Measurements from ENCODE around the gene DTX3.
"Not testable (repeated sequence)": the region's sequence is repeated elsewhere in the genome, so short reads cannot be mapped to it uniquely, and the experiment has no call there.

Gene DTX3, protein sequence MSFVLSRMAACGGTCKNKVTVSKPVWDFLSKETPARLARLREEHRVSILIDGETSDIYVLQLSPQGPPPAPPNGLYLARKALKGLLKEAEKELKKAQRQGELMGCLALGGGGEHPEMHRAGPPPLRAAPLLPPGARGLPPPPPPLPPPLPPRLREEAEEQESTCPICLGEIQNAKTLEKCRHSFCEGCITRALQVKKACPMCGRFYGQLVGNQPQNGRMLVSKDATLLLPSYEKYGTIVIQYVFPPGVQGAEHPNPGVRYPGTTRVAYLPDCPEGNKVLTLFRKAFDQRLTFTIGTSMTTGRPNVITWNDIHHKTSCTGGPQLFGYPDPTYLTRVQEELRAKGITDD

DNA sequence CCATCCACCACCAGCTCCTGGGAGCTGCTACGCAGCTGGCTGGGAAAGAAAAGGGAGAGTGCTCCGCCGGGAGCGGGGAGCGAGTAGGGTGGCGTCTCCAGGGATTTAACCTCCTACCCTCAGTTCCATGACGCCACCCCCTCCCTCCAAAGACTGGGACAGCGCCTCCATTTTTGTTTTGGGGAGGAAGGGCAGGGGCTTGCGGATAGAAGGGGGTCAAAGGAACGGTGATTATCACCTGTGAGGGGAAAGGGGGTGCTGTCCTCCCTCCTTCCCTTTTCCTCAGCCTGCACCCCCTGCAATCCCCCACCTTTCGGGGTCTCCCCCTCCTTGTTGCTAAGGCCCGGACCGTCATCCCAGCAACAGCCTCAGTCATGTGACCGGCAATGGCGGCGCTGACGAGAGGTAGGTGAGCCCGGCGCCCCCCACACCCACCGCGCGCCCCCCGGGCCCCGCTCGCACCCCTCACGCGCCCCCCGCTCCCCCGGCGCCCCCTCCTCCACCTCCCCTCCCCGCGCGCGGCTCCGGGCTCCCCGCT is at the start of gene DTX3:
Gene DTX3 (plus strand): TSS at position 371 of the 538 bp plus-strand sequence. CDS start 1,694 bp downstream, outside the sequence.
- H3K27ac ChIP-seq (ENCODE audit: low read length) = peak within 1 kb of the TSS; percentile 91
- peak within 1 kb of the TSS; percentile 77 for H3K9ac ChIP-seq (ENCODE audit: low read length)
- peaks cover 18% of the 10 kb centered on the region for H3K36me3 ChIP-seq (ENCODE audit: control insufficient read depth, low read depth, low read length)

DNA sequence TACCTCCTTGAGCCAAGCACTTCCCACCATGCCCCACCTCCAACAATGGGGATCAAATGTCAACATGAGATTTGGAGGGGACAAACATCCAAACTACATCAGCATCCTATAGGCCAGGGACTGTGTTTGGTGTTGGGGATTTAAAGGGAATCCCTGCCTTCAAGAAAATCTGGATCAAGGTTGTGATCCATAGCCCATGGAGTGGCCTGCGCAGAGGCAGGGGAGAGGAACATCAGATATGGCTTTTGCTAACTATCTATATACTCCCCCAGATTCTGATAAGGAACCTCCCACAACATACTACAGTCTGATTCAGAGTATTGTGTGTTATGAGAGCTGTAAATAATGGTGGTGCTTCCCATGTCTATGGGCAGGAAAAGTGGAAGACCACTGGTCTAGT is 49.7 kb upstream of the DTX3 start:
- no peaks in the 10 kb centered on the region for H3K27me3 ChIP-seq (ENCODE audit: control insufficient read depth, insufficient read depth, low read length)
- no peaks in the 10 kb centered on the region for H3K9me3 ChIP-seq (ENCODE audit: control insufficient read depth, low read depth, low read length)
- no peak overlapping the region for H3K4me3 ChIP-seq (ENCODE audit: low read length)
- no peaks in the 10 kb centered on the region for H3K36me3 ChIP-seq (ENCODE audit: control insufficient read depth, low read depth, low read length)
- peaks cover 21% of the 10 kb centered on the region for H3K4me1 ChIP-seq (ENCODE audit: control insufficient read depth, low read depth, low read length)
- H3K27ac ChIP-seq (ENCODE audit: low read length) = no peak overlapping the region
- no peak overlapping the region for H3K9ac ChIP-seq (ENCODE audit: low read length)

More for the DNA sequence above, at the start of gene DTX3:
- Histone ChIP-seq H3K4me3 (ENCODE audit: low read length) (peak within 1 kb of the TSS; percentile 89), H3K4me1 (ENCODE audit: control insufficient read depth, low read depth, low read length) (peaks cover 26% of the 10 kb centered on the region), H3K9me3 (ENCODE audit: control insufficient read depth, low read depth, low read length) (no peaks in the 10 kb centered on the region), H3K27me3 (ENCODE audit: control insufficient read depth, insufficient read depth, low read length) (no peaks in the 10 kb centered on the region)

DNA sequence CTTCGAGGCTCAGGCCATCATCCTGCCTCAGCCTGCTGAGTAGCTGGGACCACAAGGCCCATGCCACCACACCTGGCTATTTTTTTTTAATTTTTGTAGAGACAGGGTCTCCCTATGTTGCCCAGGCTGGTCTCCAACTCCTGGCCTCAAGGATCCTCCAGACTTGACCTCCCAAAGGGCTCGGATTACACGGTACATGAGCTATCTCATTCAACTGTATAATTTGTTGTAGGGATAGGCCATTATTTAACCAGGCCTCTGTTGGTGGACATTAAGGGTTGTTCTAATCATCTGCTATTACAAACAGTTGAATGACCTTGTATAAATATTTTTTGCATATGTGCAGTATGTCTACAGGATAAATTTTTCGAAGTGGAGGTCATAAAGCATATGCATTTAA is 45.8 kb upstream of the DTX3 start:
- no peaks in the 10 kb centered on the region for H3K9me3 ChIP-seq (ENCODE audit: control insufficient read depth, low read depth, low read length)
- H3K36me3 ChIP-seq (ENCODE audit: control insufficient read depth, low read depth, low read length) = peaks cover 5% of the 10 kb centered on the region
- no peaks in the 10 kb centered on the region for H3K27me3 ChIP-seq (ENCODE audit: control insufficient read depth, insufficient read depth, low read length)
- H3K4me3 ChIP-seq (ENCODE audit: low read length) = no peak overlapping the region
- no peak overlapping the region for H3K9ac ChIP-seq (ENCODE audit: low read length)
- H3K4me1 ChIP-seq (ENCODE audit: control insufficient read depth, low read depth, low read length) = no peaks in the 10 kb centered on the region
- H3K27ac ChIP-seq (ENCODE audit: low read length) = no peak overlapping the region

DNA sequence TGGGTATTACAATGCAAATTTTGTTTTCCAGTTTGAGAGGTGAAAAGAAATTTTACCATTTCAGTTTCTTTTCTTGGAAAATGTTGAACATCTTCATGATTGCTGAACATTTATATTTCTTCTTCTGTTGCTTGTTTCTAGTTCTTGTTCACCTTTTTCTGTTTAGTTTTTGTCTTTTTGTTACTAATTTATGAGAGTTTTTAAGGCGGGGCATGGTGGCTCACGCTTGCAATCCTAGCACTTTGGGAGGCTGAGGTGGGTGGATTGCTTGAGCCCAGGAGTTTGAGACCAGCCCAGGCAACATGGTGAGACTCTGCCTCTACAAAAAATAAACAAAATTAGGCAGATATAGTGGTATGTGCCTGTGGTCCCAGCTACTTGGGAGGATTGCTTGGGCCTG is 44.1 kb upstream of the DTX3 start:
- Histone ChIP-seq H3K9ac (ENCODE audit: low read length) (no peak overlapping the region), H3K9me3 (ENCODE audit: control insufficient read depth, low read depth, low read length) (no peaks in the 10 kb centered on the region), H3K4me3 (ENCODE audit: low read length) (no peak overlapping the region)

DNA sequence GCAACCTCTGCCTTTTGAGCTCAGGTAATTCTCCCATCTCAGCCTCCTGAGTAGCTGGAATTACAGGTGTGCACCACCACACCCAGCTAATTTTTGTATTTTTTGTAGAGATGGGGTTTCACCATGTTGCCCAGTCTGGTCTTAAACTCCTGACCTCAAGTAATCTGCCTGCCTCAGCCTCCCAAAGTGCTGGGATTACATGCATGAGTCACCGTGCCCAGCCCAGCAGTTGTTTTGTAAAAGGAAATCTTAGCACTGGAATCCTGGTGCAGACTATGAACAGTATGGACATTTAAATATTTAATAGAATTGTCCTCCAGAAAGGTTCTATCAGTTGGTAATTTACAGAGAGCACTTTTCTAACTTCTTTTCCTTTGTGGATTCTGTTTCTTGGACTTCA is 43.5 kb upstream of the DTX3 start:
- H3K36me3 ChIP-seq (ENCODE audit: control insufficient read depth, low read depth, low read length) = peaks cover 15% of the 10 kb centered on the region
- not testable (repeated sequence) for H3K9me3 ChIP-seq (ENCODE audit: control insufficient read depth, low read depth, low read length); H3K27me3 ChIP-seq (ENCODE audit: control insufficient read depth, insufficient read depth, low read length); H3K4me3 ChIP-seq (ENCODE audit: low read length); H3K27ac ChIP-seq (ENCODE audit: low read length); H3K9ac ChIP-seq (ENCODE audit: low read length); H3K4me1 ChIP-seq (ENCODE audit: control insufficient read depth, low read depth, low read length)

More for the DNA sequence above, 44.1 kb upstream of the DTX3 start:
- Histone ChIP-seq H3K27ac (ENCODE audit: low read length) (no peak overlapping the region), H3K27me3 (ENCODE audit: control insufficient read depth, insufficient read depth, low read length) (no peaks in the 10 kb centered on the region), H3K36me3 (ENCODE audit: control insufficient read depth, low read depth, low read length) (peaks cover 15% of the 10 kb centered on the region), H3K4me1 (ENCODE audit: control insufficient read depth, low read depth, low read length) (no peaks in the 10 kb centered on the region)

DNA sequence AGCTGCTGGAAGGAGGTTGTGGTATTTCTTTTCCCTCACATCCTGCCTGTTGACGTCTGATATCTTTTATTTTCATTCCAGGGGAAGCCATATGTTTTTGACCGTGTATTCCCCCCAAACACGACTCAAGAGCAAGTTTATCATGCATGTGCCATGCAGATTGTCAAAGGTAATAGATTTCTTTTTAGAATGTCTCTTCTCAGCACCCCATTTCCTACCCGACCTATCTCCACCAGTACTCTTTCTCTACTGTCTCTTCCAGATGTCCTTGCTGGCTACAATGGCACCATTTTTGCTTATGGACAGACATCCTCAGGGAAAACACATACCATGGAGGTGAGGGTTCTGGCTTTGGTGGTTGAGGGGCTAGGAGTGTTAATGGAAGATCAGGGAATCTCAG is 41.3 kb upstream of the DTX3 start:
- Histone ChIP-seq H3K36me3 (ENCODE audit: control insufficient read depth, low read depth, low read length) (peaks cover 19% of the 10 kb centered on the region), H3K9ac (ENCODE audit: low read length) (no peak overlapping the region), H3K4me1 (ENCODE audit: control insufficient read depth, low read depth, low read length) (no peaks in the 10 kb centered on the region), H3K9me3 (ENCODE audit: control insufficient read depth, low read depth, low read length) (no peaks in the 10 kb centered on the region), H3K4me3 (ENCODE audit: low read length) (no peak overlapping the region), H3K27me3 (ENCODE audit: control insufficient read depth, insufficient read depth, low read length) (no peaks in the 10 kb centered on the region), H3K27ac (ENCODE audit: low read length) (no peak overlapping the region)

DNA sequence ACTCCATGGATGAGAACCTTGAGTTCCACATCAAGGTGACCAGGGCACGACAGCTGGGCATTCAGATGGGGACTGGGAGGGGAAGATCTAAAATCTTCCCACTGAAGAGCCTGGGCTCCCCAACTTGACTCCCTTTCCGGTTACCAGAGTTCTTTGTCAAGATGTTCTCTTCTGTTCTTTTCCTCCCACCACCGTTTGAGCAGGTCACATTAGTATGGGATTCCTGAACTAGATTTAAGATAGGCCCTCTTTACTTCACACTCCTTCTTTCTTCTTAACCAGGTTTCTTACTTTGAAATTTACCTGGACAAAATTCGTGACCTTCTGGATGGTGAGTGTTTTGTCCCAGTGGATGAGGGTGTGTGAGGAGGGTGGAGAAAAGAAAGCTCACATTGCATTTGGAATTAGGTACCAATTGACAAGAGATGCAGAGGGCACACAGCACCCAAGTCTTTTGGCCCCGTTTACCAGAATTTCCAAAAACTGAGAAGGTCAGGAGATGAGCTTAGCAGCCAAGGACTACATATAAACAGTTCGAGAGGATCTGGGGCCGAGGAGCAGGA is 40.4 kb upstream of the DTX3 start:
- H3K36me3 ChIP-seq (ENCODE audit: control insufficient read depth, low read depth, low read length) = peaks cover 27% of the 10 kb centered on the region
- no peaks in the 10 kb centered on the region for H3K9me3 ChIP-seq (ENCODE audit: control insufficient read depth, low read depth, low read length)
- no peak overlapping the region for H3K4me3 ChIP-seq (ENCODE audit: low read length)
- H3K4me1 ChIP-seq (ENCODE audit: control insufficient read depth, low read depth, low read length) = no peaks in the 10 kb centered on the region
- H3K27ac ChIP-seq (ENCODE audit: low read length) = no peak overlapping the region
- H3K27me3 ChIP-seq (ENCODE audit: control insufficient read depth, insufficient read depth, low read length) = no peaks in the 10 kb centered on the region
- H3K9ac ChIP-seq (ENCODE audit: low read length) = no peak overlapping the region

DNA sequence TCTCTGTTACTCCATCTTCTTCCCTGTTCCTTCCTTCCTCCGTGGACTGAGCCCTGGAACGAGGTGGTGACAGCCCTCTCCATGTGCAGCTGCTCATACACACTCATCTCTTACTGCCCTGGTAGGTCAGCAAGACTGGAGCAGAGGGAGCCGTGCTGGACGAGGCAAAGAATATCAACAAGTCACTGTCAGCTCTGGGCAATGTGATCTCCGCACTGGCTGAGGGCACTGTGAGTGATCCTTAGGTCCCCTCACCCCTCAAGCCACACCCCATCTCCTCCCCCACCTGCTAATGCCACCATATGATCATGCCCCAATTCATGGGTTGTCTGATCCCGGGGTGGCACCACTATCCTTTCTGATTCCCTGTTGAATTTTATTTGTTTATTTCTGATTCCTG is 35.8 kb upstream of the DTX3 start:
- Histone ChIP-seq H3K27ac (ENCODE audit: low read length) (no peak overlapping the region), H3K4me1 (ENCODE audit: control insufficient read depth, low read depth, low read length) (no peaks in the 10 kb centered on the region), H3K27me3 (ENCODE audit: control insufficient read depth, insufficient read depth, low read length) (no peaks in the 10 kb centered on the region), H3K9me3 (ENCODE audit: control insufficient read depth, low read depth, low read length) (no peaks in the 10 kb centered on the region), H3K36me3 (ENCODE audit: control insufficient read depth, low read depth, low read length) (peaks cover 44% of the 10 kb centered on the region), H3K9ac (ENCODE audit: low read length) (no peak overlapping the region), H3K4me3 (ENCODE audit: low read length) (no peak overlapping the region)

DNA sequence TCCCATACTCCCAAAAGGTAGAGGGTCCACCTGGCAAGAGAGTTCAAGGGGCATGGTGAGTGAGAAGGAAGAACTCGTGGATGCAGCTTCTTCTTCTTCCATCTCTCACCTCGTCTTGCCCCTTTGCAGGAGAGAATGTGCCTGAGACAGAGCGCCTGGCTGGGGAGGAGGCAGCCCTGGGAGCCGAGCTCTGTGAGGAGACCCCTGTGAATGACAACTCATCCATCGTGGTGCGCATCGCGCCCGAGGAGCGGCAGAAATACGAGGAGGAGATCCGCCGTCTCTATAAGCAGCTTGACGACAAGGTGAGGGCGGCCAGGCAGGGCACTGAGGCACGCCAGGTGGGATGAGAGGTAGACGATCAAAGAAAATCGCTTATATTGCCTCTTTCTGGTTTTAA is 34.8 kb upstream of the DTX3 start:
- Histone ChIP-seq H3K27ac (ENCODE audit: low read length) (no peak overlapping the region), H3K27me3 (ENCODE audit: control insufficient read depth, insufficient read depth, low read length) (no peaks in the 10 kb centered on the region), H3K9ac (ENCODE audit: low read length) (no peak overlapping the region), H3K9me3 (ENCODE audit: control insufficient read depth, low read depth, low read length) (no peaks in the 10 kb centered on the region), H3K4me3 (ENCODE audit: low read length) (no peak overlapping the region), H3K36me3 (ENCODE audit: control insufficient read depth, low read depth, low read length) (peaks cover 35% of the 10 kb centered on the region), H3K4me1 (ENCODE audit: control insufficient read depth, low read depth, low read length) (no peaks in the 10 kb centered on the region)

DNA sequence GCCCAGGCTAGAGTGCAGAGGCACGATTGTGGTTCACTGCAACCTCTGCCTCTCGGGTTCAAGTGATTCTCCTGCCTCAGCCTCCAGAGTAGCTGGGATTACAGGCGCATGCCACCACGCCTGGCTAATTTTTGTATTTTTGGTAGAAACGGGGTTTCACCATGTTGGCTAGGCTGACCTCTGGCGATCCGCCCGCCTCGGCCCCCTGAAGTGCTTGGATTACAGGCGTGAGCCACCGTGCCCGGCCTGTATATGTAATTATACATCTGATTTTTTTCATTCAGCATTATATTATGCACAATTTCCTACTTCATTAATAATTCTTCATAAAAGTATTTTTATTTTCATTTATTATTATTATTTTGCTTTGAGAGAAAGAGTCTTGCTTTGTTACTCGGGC is 34.2 kb upstream of the DTX3 start:
- not testable (repeated sequence) for H3K27me3 ChIP-seq (ENCODE audit: control insufficient read depth, insufficient read depth, low read length); H3K9me3 ChIP-seq (ENCODE audit: control insufficient read depth, low read depth, low read length); H3K9ac ChIP-seq (ENCODE audit: low read length); H3K27ac ChIP-seq (ENCODE audit: low read length); H3K4me1 ChIP-seq (ENCODE audit: control insufficient read depth, low read depth, low read length); H3K4me3 ChIP-seq (ENCODE audit: low read length)
- H3K36me3 ChIP-seq (ENCODE audit: control insufficient read depth, low read depth, low read length) = peaks cover 40% of the 10 kb centered on the region

DNA sequence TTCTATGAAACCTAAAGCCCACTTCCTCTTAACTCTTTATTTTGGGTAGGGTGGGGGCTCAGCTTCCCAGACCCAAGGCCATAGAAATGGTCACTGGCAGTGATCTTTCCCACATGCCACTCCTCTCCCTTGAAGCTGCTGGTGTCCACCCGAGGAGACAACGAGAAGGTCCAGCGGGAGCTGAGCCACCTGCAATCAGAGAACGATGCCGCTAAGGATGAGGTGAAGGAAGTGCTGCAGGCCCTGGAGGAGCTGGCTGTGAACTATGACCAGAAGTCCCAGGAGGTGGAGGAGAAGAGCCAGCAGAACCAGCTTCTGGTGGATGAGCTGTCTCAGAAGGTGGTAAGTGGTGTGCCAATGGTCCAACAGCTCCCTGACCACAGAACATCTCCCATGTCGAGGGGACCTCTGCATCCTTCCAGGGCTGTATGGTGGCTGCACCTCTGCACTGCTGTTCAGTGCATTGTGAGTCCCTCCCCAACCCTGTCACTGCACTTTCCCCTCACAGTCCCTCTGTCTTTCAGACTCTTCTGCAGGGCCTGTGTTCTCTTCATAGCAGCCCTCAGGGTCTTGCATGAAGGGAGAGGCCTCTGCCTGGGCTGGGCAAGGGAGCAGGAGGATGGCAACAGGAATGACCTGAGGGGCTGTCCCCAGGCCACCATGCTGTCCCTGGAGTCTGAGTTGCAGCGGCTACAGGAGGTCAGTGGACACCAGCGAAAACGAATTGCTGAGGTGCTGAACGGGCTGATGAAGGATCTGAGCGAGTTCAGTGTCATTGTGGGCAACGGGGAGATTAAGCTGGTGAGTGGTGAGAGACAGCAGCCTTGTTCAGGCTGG is 32.5 kb upstream of the DTX3 start:
- no peaks in the 10 kb centered on the region for H3K4me1 ChIP-seq (ENCODE audit: control insufficient read depth, low read depth, low read length)
- H3K36me3 ChIP-seq (ENCODE audit: control insufficient read depth, low read depth, low read length) = peaks cover 58% of the 10 kb centered on the region
- H3K9me3 ChIP-seq (ENCODE audit: control insufficient read depth, low read depth, low read length) = no peaks in the 10 kb centered on the region
- no peak overlapping the region for H3K4me3 ChIP-seq (ENCODE audit: low read length)
- no peak overlapping the region for H3K27ac ChIP-seq (ENCODE audit: low read length)
- H3K9ac ChIP-seq (ENCODE audit: low read length) = no peak overlapping the region
- H3K27me3 ChIP-seq (ENCODE audit: control insufficient read depth, insufficient read depth, low read length) = no peaks in the 10 kb centered on the region
